Right ventricle myocardium inferior (tissue), 1 donor: ENCODE measurements around the gene WDSUB1. TPM values are rescaled to one million over a fixed set of nuclear protein-coding genes. Genes with fewer than 3 reads are reported as not detected.

Experiments
- ATAC-seq: fragments of 200-7000 bp; cut with Tn5 transposase; one replicate; pipeline ENCODE4 v1.9.1; 2020; ENCODE audit warnings: mild to moderate bottlenecking, moderate library complexity
- DNase-seq: peaks from one replicate; pipeline ENCODE4 v3.0.0; 2021; ENCODE audit errors: missing footprints
- intact Hi-C: fragments of 100-400 bp; cut with DNase I; formaldehyde crosslinking; loops from one replicate; pipeline ENCODE4 v1.11.0; 2022
- total RNA-seq: library from RNA; stranded (reverse); fragmentation: NEBNext Ultra II Directional; extraction: Animal tissue kit (Norgen Biotek cat#: 25700); gene quantifications from one replicate; pipeline ENCODE4 v1.2.1, GENCODE V29; 2021
- donor health status: DM: no; HTN: yes; CAD: no; lungs with severe emphysema.

WDSUB1 gene
- total RNA-seq, 1 donor from 2014 or later, result 10.1 TPM

GRCh38 chr2:159206736-159207380 lies 79.6 kb downstream of the WDSUB1 start:
- DNase-seq, result no peak
- no peak for ATAC-seq
- intact Hi-C loops, result no loop called here

DNA sequence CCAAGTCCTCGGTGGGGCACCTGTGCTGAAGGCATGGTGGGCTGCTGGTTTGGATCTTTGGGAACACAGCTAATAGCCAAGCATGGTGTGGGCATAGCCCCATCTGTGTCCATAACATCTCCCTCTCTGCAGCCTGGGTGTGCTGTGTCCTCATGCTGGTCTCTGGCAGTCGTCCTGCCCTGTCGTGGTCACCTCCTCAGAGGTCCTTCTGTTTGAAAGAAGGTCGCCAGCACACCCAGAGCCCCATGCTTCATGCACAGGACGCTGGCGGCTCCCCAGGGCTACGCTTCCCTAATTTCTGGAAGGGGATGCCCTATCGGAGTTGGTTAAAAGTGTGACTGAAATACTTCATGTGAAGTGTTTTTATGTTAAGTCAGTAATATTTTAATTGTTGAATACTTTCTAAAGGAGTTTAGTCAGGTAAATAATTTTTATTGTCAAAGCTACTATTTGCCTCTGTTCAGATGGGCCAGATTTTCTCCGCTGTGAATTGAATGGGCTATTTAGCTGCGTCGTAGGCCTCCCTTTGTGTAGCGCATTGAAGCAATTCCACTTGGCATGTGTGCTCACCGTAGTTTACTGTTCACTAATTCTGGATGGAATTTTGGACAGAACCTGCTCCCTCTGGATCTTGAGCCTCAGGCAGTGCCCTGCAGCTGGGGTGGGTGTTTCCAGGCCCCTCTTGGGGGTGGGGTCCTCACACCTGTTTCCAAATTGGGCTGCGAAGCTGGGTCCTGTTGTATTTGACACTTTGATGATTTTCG lies 81.9 kb downstream of the WDSUB1 start:
- DNase-seq (no peak), ATAC-seq (no peak)
- intact Hi-C loops, result no loop called here

DNA sequence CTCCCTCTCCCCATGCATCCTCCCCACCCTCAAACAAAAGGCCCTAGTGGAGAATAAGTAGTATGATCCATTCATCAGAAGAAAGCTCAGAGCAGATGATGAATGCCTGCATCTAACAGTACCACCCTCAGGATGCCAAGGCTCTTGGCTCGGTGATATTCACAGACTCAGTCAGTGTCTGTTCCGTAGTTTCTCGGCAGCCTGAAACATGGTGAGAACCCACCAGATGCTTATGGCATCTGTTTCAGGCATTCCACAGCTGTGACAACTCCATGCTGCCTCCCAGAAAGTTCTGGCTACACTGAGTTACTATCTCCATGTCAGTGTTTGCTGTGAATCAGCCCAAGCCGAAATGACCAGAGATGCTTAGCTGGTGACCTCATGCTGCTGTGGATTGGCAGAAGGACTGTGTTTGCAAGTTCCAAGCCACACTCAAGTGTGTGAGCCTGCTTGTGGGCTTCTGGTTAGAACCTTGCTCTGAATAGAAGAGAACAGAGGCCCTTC lies 83.9 kb downstream of the WDSUB1 start:
- ATAC-seq, result peak; percentile 79
- intact Hi-C loops, result no loop called here
- DNase-seq, result no peak

- intact Hi-C loops, result no loop called here
- no peak for ATAC-seq
- no peak for DNase-seq
These were observed 85.0 kb downstream of the WDSUB1 start for GRCh38 chr2:159201360-159202063.

DNA sequence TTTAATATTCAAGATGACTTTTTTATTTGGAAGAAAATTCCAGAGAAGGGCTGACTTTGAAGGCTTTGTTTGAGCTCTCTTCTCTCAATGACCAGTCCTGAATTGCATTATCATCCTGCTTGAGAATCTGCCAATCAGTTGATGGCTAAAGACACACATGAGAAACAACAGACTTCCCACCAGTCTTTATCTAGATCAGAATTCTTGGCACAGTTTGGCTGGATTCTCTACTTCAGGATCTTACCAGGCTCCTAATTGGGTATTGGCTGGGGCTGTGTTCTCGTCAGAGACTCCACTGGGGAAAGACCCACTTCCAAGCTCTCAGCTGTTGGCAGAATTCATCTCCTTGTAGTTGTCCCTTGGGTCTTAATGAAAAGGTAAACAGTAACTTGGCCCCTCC lies 86.0 kb downstream of the WDSUB1 start:
- no peak for DNase-seq
- intact Hi-C loops, result no loop called here
- no peak for ATAC-seq

DNA sequence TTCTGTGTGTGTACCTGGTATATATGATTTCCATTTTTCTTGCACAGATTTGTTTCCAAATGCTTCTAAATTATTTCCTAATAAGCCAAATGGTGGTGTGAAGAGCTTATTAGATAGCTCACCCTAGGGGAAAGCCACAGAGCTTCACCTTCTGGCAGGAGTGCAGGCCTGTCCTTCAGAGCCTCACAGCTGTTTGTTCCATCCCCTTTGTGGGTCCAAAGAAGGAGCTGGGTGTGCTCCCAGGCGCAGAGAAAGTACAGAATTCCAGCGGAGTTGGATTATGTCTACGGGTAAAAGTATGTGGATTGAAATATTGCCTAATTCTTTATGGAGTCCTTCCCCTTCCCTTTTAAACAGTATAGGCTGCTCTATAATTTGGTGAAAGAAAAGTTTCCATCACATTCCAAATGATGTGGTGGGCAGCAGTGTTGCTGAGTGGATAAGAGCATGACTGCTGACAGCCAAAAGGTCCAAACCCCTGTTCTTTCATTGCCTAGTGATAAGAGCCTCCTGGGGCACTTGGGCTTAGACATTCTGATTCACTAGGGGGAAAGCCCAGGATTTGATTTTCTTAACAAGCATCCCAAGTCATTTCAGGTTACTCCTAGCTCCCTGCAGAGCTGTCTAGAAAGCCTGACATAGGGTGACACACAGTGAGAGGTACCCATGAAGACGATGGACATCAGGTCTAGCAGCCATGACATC lies 86.6 kb downstream of the WDSUB1 start:
- ATAC-seq (no peak), DNase-seq (no peak)
- intact Hi-C loops, result loop anchor here (5.0 kb wide), 1 partner anchor 63 kb away; no protein-coding TSS in a partner anchor

DNA sequence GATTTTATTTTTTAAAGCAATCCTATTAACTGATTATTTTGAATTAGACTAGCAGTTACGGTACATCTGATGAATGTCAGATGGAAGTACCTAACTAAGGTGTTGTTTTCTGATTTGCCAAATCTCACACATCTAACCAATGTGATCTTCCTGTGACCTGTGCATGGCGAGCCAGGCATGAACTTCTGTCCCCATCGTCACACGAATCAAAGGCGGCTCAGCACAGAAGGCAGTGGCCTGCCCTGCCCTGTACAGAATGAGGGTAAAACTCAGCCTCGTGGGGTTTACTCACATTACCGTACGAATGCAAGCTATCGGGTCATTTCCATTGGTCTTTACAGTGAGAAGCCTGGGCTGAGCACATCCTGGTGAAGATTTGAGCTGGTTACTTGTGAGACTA lies 87.3 kb downstream of the WDSUB1 start:
- intact Hi-C loops, result loop anchor here (5.0 kb wide), 1 partner anchor 62 kb away; no protein-coding TSS in a partner anchor
- DNase-seq (no peak), ATAC-seq (no peak)

- intact Hi-C loops, result loop anchor here (5.0 kb wide), 1 partner anchor 59 kb away; no protein-coding TSS in a partner anchor
These were observed 90.0 kb downstream of the WDSUB1 start for GRCh38 chr2:159196393-159196925.

GRCh38 chr2:159195697-159196096 lies 90.8 kb downstream of the WDSUB1 start:
- intact Hi-C loops, result loop anchor here (5.0 kb wide), 1 partner anchor 58 kb away; no protein-coding TSS in a partner anchor
- ATAC-seq (peak; percentile 91), DNase-seq (no peak)

More at GRCh38 chr2:159196393-159196925, 90.0 kb downstream of the WDSUB1 start:
- no peak for ATAC-seq
- DNase-seq, result no peak

GRCh38 chr2:159194241-159194640 lies 92.3 kb downstream of the WDSUB1 start:
- intact Hi-C loops, result no loop called here
- DNase-seq, result no peak
- no peak for ATAC-seq

DNA sequence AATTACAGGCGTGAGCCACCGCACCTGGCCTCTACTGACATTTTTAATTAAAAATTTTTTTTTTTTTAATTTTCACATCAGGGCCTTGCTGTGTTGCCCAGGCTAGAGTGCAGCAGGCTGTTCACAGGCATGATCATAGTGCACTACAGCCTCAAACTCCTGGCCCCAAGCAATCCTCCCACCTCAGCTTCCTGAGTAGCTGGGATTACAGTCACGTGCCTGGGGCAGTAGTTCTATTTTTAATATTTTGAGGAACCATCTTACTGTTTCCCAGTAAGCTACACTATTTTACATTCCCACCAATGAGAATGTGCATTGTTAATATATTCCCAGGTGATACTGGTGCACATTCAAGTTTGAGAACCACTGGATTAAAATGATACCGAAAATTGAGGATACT lies 92.7 kb downstream of the WDSUB1 start:
- DNase-seq, result no peak
- ATAC-seq, result no peak
- intact Hi-C loops, result no loop called here

- intact Hi-C loops, result no loop called here
- no peak for DNase-seq
- no peak for ATAC-seq
These were observed 94.1 kb downstream of the WDSUB1 start for GRCh38 chr2:159192371-159192918.

GRCh38 chr2:159188449-159188848 lies 98.1 kb downstream of the WDSUB1 start:
- intact Hi-C loops, result loop anchor here (5.0 kb wide), 1 partner anchor 286 kb away; no protein-coding TSS in a partner anchor
- peak; percentile 59 for DNase-seq
- peak; percentile 13 for ATAC-seq

DNA sequence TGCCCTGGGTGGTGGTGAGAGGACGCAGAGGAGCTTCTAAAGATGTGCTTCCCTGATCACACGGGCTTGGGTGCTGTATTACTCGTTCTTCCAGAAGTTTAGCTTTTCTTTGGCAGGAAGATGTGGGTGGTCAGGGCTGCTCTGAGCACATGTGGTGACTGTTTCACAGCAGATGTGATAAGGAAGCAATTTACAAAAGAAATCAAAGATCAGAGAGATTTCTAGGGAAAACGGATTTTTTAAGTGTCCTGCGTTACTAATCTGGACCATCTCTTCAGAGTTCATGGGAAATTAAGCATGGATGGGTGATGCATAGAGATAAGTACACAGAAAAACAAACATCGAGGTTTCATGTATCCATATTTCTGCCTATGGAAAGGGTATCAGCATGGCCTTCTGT lies 99.4 kb downstream of the WDSUB1 start:
- ATAC-seq (no peak), DNase-seq (no peak)
- intact Hi-C loops, result loop anchor here (5.0 kb wide), 1 partner anchor 285 kb away; no protein-coding TSS in a partner anchor

DNA sequence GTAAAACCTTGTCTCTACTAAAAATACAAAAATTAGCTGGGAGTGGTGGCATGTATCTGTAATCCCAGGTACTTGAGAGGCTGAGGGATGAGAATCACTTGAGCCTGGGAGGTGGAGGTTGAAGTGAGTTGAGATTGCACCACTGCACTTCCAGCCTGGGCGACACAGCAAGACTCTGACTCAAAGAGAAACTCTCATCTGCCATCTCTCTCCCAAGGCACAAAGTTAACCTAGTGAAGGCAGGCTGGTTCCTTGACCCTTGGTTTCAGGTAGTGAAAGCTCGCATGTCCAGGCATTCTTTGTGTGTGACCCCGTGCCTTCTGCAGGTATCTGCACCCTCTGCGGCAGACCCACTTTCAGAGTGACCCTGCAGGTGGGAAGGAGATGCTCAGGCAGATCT lies 100.0 kb downstream of the WDSUB1 start:
- ATAC-seq, result no peak

More for the DNA sequence above, 100.0 kb downstream of the WDSUB1 start:
- intact Hi-C loops, result loop anchor here (5.0 kb wide), 1 partner anchor 284 kb away; no protein-coding TSS in a partner anchor
- no peak for DNase-seq
